Naive B cell (primary cell): ENCODE measurements around the gene COL4A2. TPM values are rescaled to one million over a fixed set of nuclear protein-coding genes. Genes with fewer than 3 reads are reported as not detected.
A peak's percentile ranks its signal among the peaks of the same experiment; 100 is the strongest.

Source experiments
- ATAC-seq, 2 donors: fragments of 150-1000 bp; cut with Tn5 transposase; 2 replicates each; pipeline ENCODE4 v1.10.0; 2021; ENCODE audit warnings: low read depth in 2 of 2, mild to moderate bottlenecking in 2 of 2, moderate library complexity in 2 of 2
- DNase-seq: peaks from one replicate; pipeline ENCODE4 v3.0.0; 2022
- H3K27ac Mint-ChIP-seq, 6 donors: one replicate each; pipeline ENCODE4 v1.8.0; 2020 to 2022; ENCODE audit warnings: mild to moderate bottlenecking in 6 of 6, mixed read lengths in 6 of 6, moderate library complexity in 5 of 6, inconsistent platforms in 2 of 6
- H3K27me3 Mint-ChIP-seq, 3 donors: one replicate each; pipeline ENCODE4 v1.8.0; 2021 to 2022; ENCODE audit warnings: mixed read lengths in 3 of 3, mild to moderate bottlenecking in 1 of 3
- H3K36me3 Mint-ChIP-seq, 2 donors: one replicate each; pipeline ENCODE4 v1.8.0; 2020 to 2022; ENCODE audit warnings: mixed read lengths in 2 of 2, inconsistent platforms in 1 of 2, mild to moderate bottlenecking in 1 of 2
- H3K4me1 Mint-ChIP-seq, 3 donors: one replicate each; pipeline ENCODE4 v1.8.0; 2020 to 2022; ENCODE audit warnings: mixed read lengths in 3 of 3, inconsistent platforms in 1 of 3, mild to moderate bottlenecking in 1 of 3, moderate library complexity in 1 of 3
- H3K4me3 Mint-ChIP-seq, 8 donors: one replicate each; pipeline ENCODE4 v1.8.0; 2020 to 2022; ENCODE audit warnings: mild to moderate bottlenecking in 8 of 8, mixed read lengths in 8 of 8, moderate library complexity in 8 of 8, inconsistent platforms in 2 of 8
- H3K9me3 Mint-ChIP-seq, 7 donors: one replicate each; pipeline ENCODE4 v1.8.0; 2020 to 2022; ENCODE audit warnings: mixed read lengths in 7 of 7, mild to moderate bottlenecking in 5 of 7, inconsistent platforms in 2 of 7, moderate library complexity in 1 of 7
- polyA plus RNA-seq, 6 donors: library from polyadenylated mRNA; unstranded; fragments of 300-500 nt; fragmentation: Illumina TruSeq; gene quantifications; one replicate each; pipeline ENCODE4 v1.2.3, GENCODE V29; 2021; ENCODE audit warnings: low read depth in 6 of 6

The COL4A2 gene
- polyA plus RNA-seq, 6 donors from 2014 or later, result 0.13 TPM; not detected in 5

GRCh38 chr13:110376120-110376519 lies 69.0 kb downstream of the COL4A2 start:
- ATAC-seq (no peak), DNase-seq (no peak)
- Mint-ChIP-seq H3K36me3 (no peaks in the 10 kb centered on the region), H3K27ac (no peak overlapping the region), H3K4me3 (no peak overlapping the region), H3K9me3 (peaks cover 0 to 7% (median 0%) of the 10 kb centered on the region in 7 donors), H3K27me3 (peaks cover 6 to 24% (median 17%) of the 10 kb centered on the region in 3 donors), H3K4me1 (peaks cover 0 to 8% (median 4%) of the 10 kb centered on the region in 3 donors)

- ATAC-seq (no peak), DNase-seq (no peak)
- Mint-ChIP-seq H3K4me3 (no peak overlapping the region), H3K27ac (no peak overlapping the region), H3K4me1 (peaks cover 0 to 5% (median 0%) of the 10 kb centered on the region in 3 donors), H3K36me3 (no peaks in the 10 kb centered on the region), H3K27me3 (peaks cover 15 to 36% (median 17%) of the 10 kb centered on the region in 3 donors), H3K9me3 (peaks cover 0 to 13% (median 0%) of the 10 kb centered on the region in 7 donors)
Measured at GRCh38 chr13:110377178-110377825, 70.2 kb downstream of the COL4A2 start.

GRCh38 chr13:110377826-110378201 lies 70.7 kb downstream of the COL4A2 start:
- H3K4me1 Mint-ChIP-seq, result peaks cover 0 to 5% (median 0%) of the 10 kb centered on the region in 3 donors
- H3K9me3 Mint-ChIP-seq, result peaks cover 0 to 13% (median 0%) of the 10 kb centered on the region in 7 donors
- no peak overlapping the region for H3K27ac Mint-ChIP-seq
- no peak for DNase-seq
- no peak overlapping the region for H3K4me3 Mint-ChIP-seq
- H3K27me3 Mint-ChIP-seq, result peaks cover 15 to 38% (median 17%) of the 10 kb centered on the region in 3 donors
- no peaks in the 10 kb centered on the region for H3K36me3 Mint-ChIP-seq
- no peak for ATAC-seq

- H3K4me3 Mint-ChIP-seq, result no peak overlapping the region
- ATAC-seq, result no peak
- H3K36me3 Mint-ChIP-seq, result no peaks in the 10 kb centered on the region
- H3K4me1 Mint-ChIP-seq, result peaks cover 0 to 5% (median 0%) of the 10 kb centered on the region in 3 donors
- no peak overlapping the region for H3K27ac Mint-ChIP-seq
- H3K27me3 Mint-ChIP-seq, result peaks cover 11 to 45% (median 14%) of the 10 kb centered on the region in 3 donors
- no peak for DNase-seq
- peaks cover 0 to 13% (median 0%) of the 10 kb centered on the region in 7 donors for H3K9me3 Mint-ChIP-seq
Measured at GRCh38 chr13:110379358-110379757, 72.3 kb downstream of the COL4A2 start.

GRCh38 chr13:110379905-110380341 lies 72.8 kb downstream of the COL4A2 start:
- ATAC-seq (no peak), DNase-seq (no peak)
- Mint-ChIP-seq H3K27me3 (peaks cover 9 to 44% (median 10%) of the 10 kb centered on the region in 3 donors), H3K27ac (no peak overlapping the region), H3K4me3 (no peak overlapping the region), H3K9me3 (peaks cover 0 to 13% (median 0%) of the 10 kb centered on the region in 7 donors), H3K4me1 (peaks cover 0 to 5% (median 0%) of the 10 kb centered on the region in 3 donors), H3K36me3 (no peaks in the 10 kb centered on the region)

GRCh38 chr13:110380359-110381028 lies 73.4 kb downstream of the COL4A2 start:
- Mint-ChIP-seq H3K4me1 (peaks cover 0 to 5% (median 0%) of the 10 kb centered on the region in 3 donors), H3K36me3 (no peaks in the 10 kb centered on the region), H3K27me3 (peaks cover 9 to 38% (median 10%) of the 10 kb centered on the region in 3 donors), H3K4me3 (no peak overlapping the region), H3K27ac (no peak overlapping the region), H3K9me3 (peaks cover 0 to 13% (median 0%) of the 10 kb centered on the region in 7 donors)
- no peak for DNase-seq
- no peak for ATAC-seq

- DNase-seq (no peak), ATAC-seq (no peak)
- H3K9me3 Mint-ChIP-seq, result peaks cover 0 to 13% (median 0%) of the 10 kb centered on the region in 7 donors
- H3K4me1 Mint-ChIP-seq, result peaks cover 0 to 5% (median 0%) of the 10 kb centered on the region in 3 donors
- H3K27me3 Mint-ChIP-seq, result peaks cover 7 to 38% (median 9%) of the 10 kb centered on the region in 3 donors
- H3K4me3 Mint-ChIP-seq, result no peak overlapping the region
- H3K36me3 Mint-ChIP-seq, result no peaks in the 10 kb centered on the region
- H3K27ac Mint-ChIP-seq, result no peak overlapping the region
Measured at GRCh38 chr13:110381029-110381360, 73.9 kb downstream of the COL4A2 start.

- no peak for DNase-seq
- peaks cover 0 to 5% (median 0%) of the 10 kb centered on the region in 3 donors for H3K4me1 Mint-ChIP-seq
- H3K4me3 Mint-ChIP-seq, result no peak overlapping the region
- peaks cover 4 to 38% (median 9%) of the 10 kb centered on the region in 3 donors for H3K27me3 Mint-ChIP-seq
- ATAC-seq, result no peak
- no peak overlapping the region for H3K27ac Mint-ChIP-seq
- H3K36me3 Mint-ChIP-seq, result no peaks in the 10 kb centered on the region
- H3K9me3 Mint-ChIP-seq, result peaks cover 0 to 13% (median 0%) of the 10 kb centered on the region in 7 donors
Measured at GRCh38 chr13:110382229-110382628, 75.1 kb downstream of the COL4A2 start.

- ATAC-seq (no peak), DNase-seq (no peak)
- H3K27me3 Mint-ChIP-seq, result peaks cover 4 to 38% (median 10%) of the 10 kb centered on the region in 3 donors
- peaks cover 0 to 13% (median 0%) of the 10 kb centered on the region in 7 donors for H3K9me3 Mint-ChIP-seq
- H3K4me1 Mint-ChIP-seq, result peaks cover 0 to 6% (median 2%) of the 10 kb centered on the region in 3 donors
- no peak overlapping the region for H3K4me3 Mint-ChIP-seq
- no peak overlapping the region for H3K27ac Mint-ChIP-seq
- H3K36me3 Mint-ChIP-seq, result no peaks in the 10 kb centered on the region
Measured at GRCh38 chr13:110382830-110383229, 75.7 kb downstream of the COL4A2 start.

- peak; percentile 58 to 69 for ATAC-seq
- Mint-ChIP-seq H3K9me3 (peaks cover 0 to 4% (median 0%) of the 10 kb centered on the region in 7 donors), H3K27me3 (peaks cover 27 to 58% (median 36%) of the 10 kb centered on the region in 3 donors), H3K4me3 (peak overlapping the region in 6 of 8 donors; percentile 7 to 77 (median 36)), H3K4me1 (peaks cover 4 to 8% (median 5%) of the 10 kb centered on the region in 3 donors), H3K36me3 (no peaks in the 10 kb centered on the region), H3K27ac (no peak overlapping the region)
- DNase-seq, result peak; percentile 24
Measured at GRCh38 chr13:110387451-110388107, 80.5 kb downstream of the COL4A2 start.

- peaks cover 4 to 8% (median 5%) of the 10 kb centered on the region in 3 donors for H3K4me1 Mint-ChIP-seq
- H3K9me3 Mint-ChIP-seq, result peaks cover 0 to 4% (median 0%) of the 10 kb centered on the region in 7 donors
- H3K36me3 Mint-ChIP-seq, result no peaks in the 10 kb centered on the region
- DNase-seq (no peak), ATAC-seq (no peak)
- H3K4me3 Mint-ChIP-seq, result peak overlapping the region in 4 of 8 donors; percentile 36 to 77 (median 58)
- H3K27ac Mint-ChIP-seq, result peak overlapping the region in 1 of 6 donors; percentile 37
- peaks cover 27 to 55% (median 39%) of the 10 kb centered on the region in 3 donors for H3K27me3 Mint-ChIP-seq
Measured at GRCh38 chr13:110388108-110388943, 81.2 kb downstream of the COL4A2 start.

- ATAC-seq (no peak), DNase-seq (no peak)
- Mint-ChIP-seq H3K27me3 (peaks cover 27 to 57% (median 53%) of the 10 kb centered on the region in 3 donors), H3K9me3 (peaks cover 0 to 4% (median 0%) of the 10 kb centered on the region in 7 donors), H3K4me3 (no peak overlapping the region), H3K27ac (no peak overlapping the region), H3K4me1 (peaks cover 4 to 8% (median 5%) of the 10 kb centered on the region in 3 donors), H3K36me3 (no peaks in the 10 kb centered on the region)
Measured at GRCh38 chr13:110390567-110390966, 83.5 kb downstream of the COL4A2 start.
